ENCODE results near the gene PTPRG. TPM values are rescaled to one million over a fixed set of nuclear protein-coding genes. Genes with fewer than 3 reads are reported as not detected.

Gene PTPRG
- total RNA-seq, 6 experiments from 2014 or later, result 29.4 to 34.7 (median 32.7) TPM

DNA sequence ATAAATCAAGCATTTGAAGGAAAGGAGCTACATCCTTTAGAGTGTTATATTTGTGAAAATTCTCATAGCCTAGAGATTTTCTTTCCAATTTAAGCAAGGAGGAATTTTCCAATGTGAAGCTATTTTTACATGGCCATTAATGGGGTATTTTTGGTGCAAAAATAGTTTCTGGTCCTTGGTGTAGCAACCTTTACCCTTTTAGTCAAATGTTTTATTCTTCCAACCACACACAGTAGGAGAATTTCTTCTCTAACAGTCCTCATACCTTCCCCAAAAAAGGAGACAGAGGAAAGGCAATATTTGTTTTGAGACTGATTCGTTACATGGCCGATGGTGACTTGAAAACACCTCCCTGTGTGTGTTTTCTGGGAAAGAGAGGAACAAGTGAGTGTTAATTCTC is 261.2 kb downstream of the PTPRG start:
- Mint-ChIP-seq H3K9me3 (no peaks in the 10 kb centered on the region), H3K4me3 (no peak overlapping the region; the same call in 1 of the 2 replicates), H3K27ac (peak overlapping the region; percentile 54), H3K36me3 (ENCODE audit: low read depth) (no peaks in the 10 kb centered on the region), H3K27me3 (ENCODE audit: insufficient read depth) (no peaks in the 10 kb centered on the region), H3K4me1 (ENCODE audit: low read depth) (peaks cover 52% of the 10 kb centered on the region)
- TF ChIP-seq CTCF (IDR thresholded peaks at IDR 0.05), result no peak
- no peak for DNase-seq

DNA sequence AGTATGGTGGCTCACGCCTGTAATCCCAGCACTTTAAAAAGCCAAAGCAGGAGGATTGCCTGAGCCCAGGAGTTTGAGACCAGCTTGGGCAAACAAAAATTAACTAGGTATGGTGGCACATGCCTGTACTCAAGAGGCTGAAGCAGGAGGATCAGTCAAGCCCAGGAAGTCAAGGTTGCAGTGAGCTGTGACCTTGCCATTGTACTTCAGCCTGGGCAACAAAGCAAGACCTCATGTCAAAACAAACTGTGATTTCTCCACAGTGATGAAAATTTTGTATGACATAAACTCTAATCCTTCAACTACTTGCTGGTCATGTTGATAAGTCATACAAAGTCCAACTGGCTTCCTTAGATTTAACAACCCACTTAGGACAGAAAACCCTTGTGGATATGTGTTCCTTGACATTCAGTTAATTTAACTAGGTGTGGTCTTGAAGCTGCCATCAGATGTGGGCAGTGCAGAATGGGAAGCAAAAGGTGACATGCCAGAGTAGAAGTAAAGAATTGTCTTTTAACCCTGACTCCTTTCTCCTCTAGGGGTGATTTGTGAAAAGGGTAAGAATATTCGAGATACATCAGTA is 263.3 kb downstream of the PTPRG start:
- Mint-ChIP-seq H3K4me3 (no peak overlapping the region), H3K27me3 (ENCODE audit: insufficient read depth) (no peaks in the 10 kb centered on the region), H3K27ac (no peak overlapping the region), H3K4me1 (ENCODE audit: low read depth) (peaks cover 34% of the 10 kb centered on the region), H3K36me3 (ENCODE audit: low read depth) (peaks cover 4% of the 10 kb centered on the region; the same call in 1 of the 2 replicates), H3K9me3 (no peaks in the 10 kb centered on the region)
- TF ChIP-seq CTCF (IDR thresholded peaks at IDR 0.05), result no peak
- DNase-seq, result no peak

GRCh38 chr3:61826161-61826560 is 264.8 kb downstream of the PTPRG start:
- TF ChIP-seq CTCF (IDR thresholded peaks at IDR 0.05), result no peak
- no peaks in the 10 kb centered on the region for H3K9me3 Mint-ChIP-seq
- H3K4me3 Mint-ChIP-seq, result no peak overlapping the region
- H3K36me3 Mint-ChIP-seq (ENCODE audit: low read depth), result peaks cover 4% of the 10 kb centered on the region; the same call in 1 of the 2 replicates
- no peak for DNase-seq
- H3K27ac Mint-ChIP-seq, result no peak overlapping the region
- H3K27me3 Mint-ChIP-seq (ENCODE audit: insufficient read depth), result no peaks in the 10 kb centered on the region; the same call in 1 of the 2 replicates
- H3K4me1 Mint-ChIP-seq (ENCODE audit: low read depth), result peaks cover 25% of the 10 kb centered on the region

DNA sequence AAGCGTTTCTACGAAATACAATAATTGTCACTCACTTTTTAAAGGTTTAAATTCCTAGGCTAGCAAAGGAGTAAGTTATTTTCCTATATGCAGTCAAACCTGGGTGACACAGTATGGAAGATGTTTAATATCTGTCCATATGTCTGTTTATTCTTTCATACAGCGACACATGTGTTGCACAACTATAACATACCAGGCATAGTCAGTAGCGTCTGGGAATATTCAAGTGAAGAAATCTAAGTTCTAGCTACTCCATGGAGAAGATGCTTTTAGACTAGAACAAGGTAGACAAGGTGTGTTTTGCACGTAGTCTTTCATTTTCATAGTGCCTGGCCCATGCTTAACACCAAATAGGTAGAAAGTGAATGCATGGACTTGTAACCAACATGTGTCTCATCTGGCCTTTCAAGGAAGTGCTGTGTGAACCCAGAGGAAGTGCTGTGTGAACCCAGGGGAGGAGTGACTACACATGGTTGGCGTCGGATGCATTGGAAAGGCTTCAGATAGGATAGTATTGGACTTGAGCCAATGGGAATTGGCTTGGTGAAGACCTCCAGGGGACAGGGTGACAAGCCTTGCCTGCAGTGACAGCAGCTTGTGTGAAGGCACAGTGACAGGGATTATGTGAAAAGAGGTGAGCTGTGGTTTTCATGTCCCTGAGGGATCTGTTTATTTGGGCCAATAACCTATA is 267.0 kb downstream of the PTPRG start:
- H3K27ac Mint-ChIP-seq, result no peak overlapping the region

More for the DNA sequence above, 267.0 kb downstream of the PTPRG start:
- TF ChIP-seq CTCF (IDR thresholded peaks at IDR 0.05), result no peak
- H3K27me3 Mint-ChIP-seq (ENCODE audit: insufficient read depth), result no peaks in the 10 kb centered on the region; the same call in 1 of the 2 replicates
- DNase-seq, result no peak
- peaks cover 18% of the 10 kb centered on the region for H3K4me1 Mint-ChIP-seq (ENCODE audit: low read depth)
- peaks cover 4% of the 10 kb centered on the region; the same call in 1 of the 2 replicates for H3K36me3 Mint-ChIP-seq (ENCODE audit: low read depth)
- H3K4me3 Mint-ChIP-seq, result no peak overlapping the region
- H3K9me3 Mint-ChIP-seq, result no peaks in the 10 kb centered on the region
